ENCODE measurements around the gene TMEM212. TPM values are rescaled to one million over a fixed set of nuclear protein-coding genes. Genes with fewer than 3 reads are reported as not detected.

The TMEM212 gene
- total RNA-seq, 1 donor from 2014 or later, result not detected

DNA sequence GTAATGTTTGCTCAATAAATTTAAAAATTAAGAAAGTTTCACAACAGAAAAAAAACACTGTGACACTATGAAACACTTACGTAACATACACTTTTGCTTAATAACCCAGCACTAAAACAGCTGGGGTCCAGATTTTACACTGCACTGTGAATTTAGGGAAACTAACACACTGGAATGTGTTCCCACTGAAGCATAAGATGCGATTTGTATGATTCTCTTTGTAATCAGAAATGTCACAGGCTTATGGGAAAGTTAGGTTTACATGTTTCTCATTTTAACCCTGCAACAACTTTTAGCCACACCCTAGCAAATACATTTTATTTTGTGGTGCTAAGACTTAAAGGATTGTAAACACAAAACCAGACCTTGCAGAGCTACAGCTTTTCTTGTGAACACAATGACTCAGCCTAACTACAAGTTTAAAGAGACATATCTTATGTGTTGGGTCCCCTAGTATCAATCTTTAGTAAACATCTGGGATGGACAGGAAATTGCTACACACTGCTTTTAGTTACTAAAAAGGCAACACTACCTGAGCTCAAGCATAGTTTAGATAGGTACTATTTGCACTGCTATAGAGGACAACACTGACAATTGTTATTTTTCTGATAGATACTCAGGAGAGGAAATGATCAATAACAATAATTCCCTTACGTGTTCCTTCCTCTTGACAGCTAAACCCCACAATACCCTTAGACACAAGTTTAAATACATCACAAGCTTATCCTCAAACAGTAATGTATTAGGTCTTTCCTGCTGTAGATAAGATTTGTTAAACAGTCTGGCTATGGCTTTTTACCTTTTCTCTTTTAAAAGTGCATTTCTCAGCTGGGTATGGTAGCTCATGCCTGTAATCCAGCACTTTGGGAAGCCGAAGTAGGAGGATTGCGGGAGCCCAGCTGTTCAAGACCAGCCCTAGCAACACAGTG is 36.7 kb upstream of the TMEM212 start:
- intact Hi-C loops (cut with DNase I), result no loop called here
- Histone ChIP-seq H3K4me1 (peaks cover 44% of the 10 kb centered on the region), H3K27me3 (no peaks in the 10 kb centered on the region), H3K9me3 (no peaks in the 10 kb centered on the region), H3K36me3 (no peaks in the 10 kb centered on the region), H3K27ac (peak overlapping the region; percentile 49), H3K4me3 (no peak overlapping the region)
- TF ChIP-seq, protein P1, sequence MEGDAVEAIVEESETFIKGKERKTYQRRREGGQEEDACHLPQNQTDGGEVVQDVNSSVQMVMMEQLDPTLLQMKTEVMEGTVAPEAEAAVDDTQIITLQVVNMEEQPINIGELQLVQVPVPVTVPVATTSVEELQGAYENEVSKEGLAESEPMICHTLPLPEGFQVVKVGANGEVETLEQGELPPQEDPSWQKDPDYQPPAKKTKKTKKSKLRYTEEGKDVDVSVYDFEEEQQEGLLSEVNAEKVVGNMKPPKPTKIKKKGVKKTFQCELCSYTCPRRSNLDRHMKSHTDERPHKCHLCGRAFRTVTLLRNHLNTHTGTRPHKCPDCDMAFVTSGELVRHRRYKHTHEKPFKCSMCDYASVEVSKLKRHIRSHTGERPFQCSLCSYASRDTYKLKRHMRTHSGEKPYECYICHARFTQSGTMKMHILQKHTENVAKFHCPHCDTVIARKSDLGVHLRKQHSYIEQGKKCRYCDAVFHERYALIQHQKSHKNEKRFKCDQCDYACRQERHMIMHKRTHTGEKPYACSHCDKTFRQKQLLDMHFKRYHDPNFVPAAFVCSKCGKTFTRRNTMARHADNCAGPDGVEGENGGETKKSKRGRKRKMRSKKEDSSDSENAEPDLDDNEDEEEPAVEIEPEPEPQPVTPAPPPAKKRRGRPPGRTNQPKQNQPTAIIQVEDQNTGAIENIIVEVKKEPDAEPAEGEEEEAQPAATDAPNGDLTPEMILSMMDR (IDR thresholded peaks at IDR 0.05), result no peak
- DNase-seq (no peak), ATAC-seq (no peak)

DNA sequence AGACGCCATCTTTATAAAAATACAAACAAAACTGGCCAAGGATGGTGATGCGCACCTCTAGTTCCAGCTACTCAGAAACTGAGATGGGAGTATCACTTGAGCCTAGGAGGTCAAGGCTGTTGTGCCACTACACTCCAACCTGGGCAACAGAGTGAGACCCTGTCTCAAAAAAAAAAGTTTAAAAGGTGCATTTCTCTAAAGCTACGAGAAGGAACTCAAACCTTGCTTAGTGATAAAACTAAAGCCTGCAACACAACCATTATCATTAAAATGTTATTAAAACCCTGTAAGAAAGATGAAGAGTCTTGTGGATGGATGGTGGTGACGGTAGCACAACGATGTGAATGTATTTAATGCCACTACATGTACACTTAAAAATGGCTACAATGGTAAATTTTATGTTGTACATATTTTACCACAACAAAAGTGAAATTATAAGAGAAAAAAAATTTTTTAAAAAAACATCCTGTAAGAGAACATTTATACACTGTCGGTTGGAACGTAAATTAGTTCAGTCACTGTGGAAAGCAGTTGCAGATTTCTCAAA is 35.9 kb upstream of the TMEM212 start:
- Histone ChIP-seq H3K4me3 (no peak overlapping the region), H3K36me3 (no peaks in the 10 kb centered on the region), H3K4me1 (peaks cover 37% of the 10 kb centered on the region), H3K9me3 (no peaks in the 10 kb centered on the region), H3K27me3 (no peaks in the 10 kb centered on the region), H3K27ac (no peak overlapping the region)
- TF ChIP-seq, protein P1 (IDR thresholded peaks at IDR 0.05), result no peak
- intact Hi-C loops (cut with DNase I), result no loop called here
- ATAC-seq (no peak), DNase-seq (no peak)

DNA sequence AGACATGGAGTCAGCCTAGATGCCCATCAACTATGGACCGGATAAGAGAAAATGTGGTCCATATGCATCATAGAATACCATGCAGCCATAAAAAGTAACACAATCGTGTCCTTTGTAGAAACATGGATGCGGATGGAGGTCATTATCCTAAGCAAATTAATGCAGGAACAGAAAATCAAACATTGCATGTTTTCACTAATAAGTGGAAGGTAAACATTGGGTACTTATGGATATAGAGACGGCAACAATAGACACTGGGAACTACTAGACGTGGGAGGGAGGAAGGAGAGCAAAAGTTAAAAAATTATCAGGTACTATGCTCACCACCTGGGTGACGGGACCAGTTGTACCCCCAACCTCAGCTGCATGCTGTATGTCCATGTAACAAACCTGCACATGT is 35.3 kb upstream of the TMEM212 start:
- Histone ChIP-seq H3K27ac (no peak overlapping the region), H3K9me3 (no peaks in the 10 kb centered on the region), H3K27me3 (no peaks in the 10 kb centered on the region), H3K4me3 (no peak overlapping the region), H3K36me3 (no peaks in the 10 kb centered on the region), H3K4me1 (peaks cover 35% of the 10 kb centered on the region)
- ATAC-seq (no peak), DNase-seq (no peak)
- intact Hi-C loops (cut with DNase I), result no loop called here
- TF ChIP-seq, protein P1 (IDR thresholded peaks at IDR 0.05), result no peak

DNA sequence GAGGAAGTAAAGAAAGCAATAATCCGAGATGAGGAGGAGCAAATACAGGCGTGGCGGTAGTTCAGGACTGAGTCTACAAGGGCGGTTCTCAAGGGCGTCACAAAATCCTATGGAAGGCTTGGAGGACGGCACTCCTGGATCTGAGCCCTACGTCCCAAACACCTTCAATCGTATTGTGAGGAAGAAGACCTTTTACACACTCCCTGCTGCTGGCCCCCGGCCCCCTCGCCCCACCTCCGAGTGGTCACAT is 33.6 kb upstream of the TMEM212 start:
- intact Hi-C loops (cut with DNase I), result no loop called here
- H3K27me3 ChIP-seq, result no peaks in the 10 kb centered on the region
- H3K4me3 ChIP-seq, result peak overlapping the region; percentile 68
- peak; percentile 31 for ATAC-seq
- TF ChIP-seq, protein P1 (IDR thresholded peaks at IDR 0.05), result no peak
- no peaks in the 10 kb centered on the region for H3K36me3 ChIP-seq
- peak overlapping the region; percentile 88 for H3K27ac ChIP-seq
- H3K4me1 ChIP-seq, result peaks cover 29% of the 10 kb centered on the region
- no peaks in the 10 kb centered on the region for H3K9me3 ChIP-seq
- no peak for DNase-seq

DNA sequence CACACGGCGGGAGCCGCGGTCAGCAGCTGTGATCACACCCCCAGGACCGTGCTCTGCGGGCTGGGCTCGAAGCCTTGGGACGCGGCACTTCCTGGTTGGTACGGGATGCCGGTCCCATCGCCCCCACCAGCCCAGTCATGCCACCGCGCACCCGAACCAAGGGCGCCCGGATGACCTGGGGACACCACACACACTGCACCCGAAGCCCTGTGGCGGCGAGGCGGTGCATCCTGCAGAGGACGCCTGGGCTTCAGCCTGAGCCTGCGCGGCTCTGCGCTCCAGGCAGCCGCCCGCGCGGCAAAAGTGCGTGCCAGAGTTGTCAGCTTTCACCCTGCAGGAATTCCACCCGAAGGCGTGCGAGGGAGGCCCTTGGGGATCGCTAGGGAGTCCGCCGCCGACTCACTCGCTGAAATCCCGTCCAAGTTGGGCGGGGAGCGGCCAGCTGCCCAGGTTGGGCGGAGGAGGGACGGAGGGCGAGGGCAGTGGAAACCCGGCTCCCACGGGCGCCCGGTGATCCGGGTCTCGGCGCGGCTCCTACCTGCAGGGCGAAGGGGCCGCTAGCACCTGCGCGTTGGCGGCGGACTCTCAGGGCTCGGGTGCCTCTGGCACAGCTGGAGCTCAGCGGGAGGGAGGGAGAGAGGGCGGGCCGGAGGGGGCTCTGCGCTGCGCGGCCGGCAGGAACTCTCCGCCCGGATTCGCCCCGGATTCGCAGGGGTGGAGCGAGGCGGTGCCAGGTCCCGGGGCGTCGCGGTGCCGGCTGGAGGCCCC is 33.1 kb upstream of the TMEM212 start, which contains the start of gene PLD1:
Gene PLD1 (minus strand): TSS at position 623 of the 768 bp plus-strand sequence. CDS start 72,432 bp downstream, outside the sequence.
- intact Hi-C loops (cut with DNase I), result no loop called here
- Histone ChIP-seq H3K27ac (peak within 1 kb of the TSS; percentile 88), H3K4me1 (peaks cover 25% of the 10 kb centered on the region), H3K27me3 (no peaks in the 10 kb centered on the region), H3K36me3 (no peaks in the 10 kb centered on the region), H3K4me3 (peak within 1 kb of the TSS; percentile 68), H3K9me3 (no peaks in the 10 kb centered on the region)
- peak; percentile 95 for DNase-seq
- peak; percentile 94 for ATAC-seq
- TF ChIP-seq, protein P1 (IDR thresholded peaks at IDR 0.05), result no peak
